Spleen (tissue), 11 donors: ENCODE measurements around the gene LPGAT1. TPM values are rescaled to one million over a fixed set of nuclear protein-coding genes. Genes with fewer than 3 reads are reported as not detected.
"Not testable (repeated sequence)": the region's sequence is repeated elsewhere in the genome, so short reads cannot be mapped to it uniquely, and the experiment has no call there.

ENCODE experiments used
- DNase-seq: peaks from one replicate; pipeline ENCODE4 v3.0.0-alpha.2; 2020
- H3K27ac ChIP-seq, 8 donors: fragments of 200-600 bp; sonication (generic) in 7 of 8; 1 replicate in 4 of 8; 2 replicates in 4 of 8; pipeline versions ENCODE4 v1.5.0 to v1.8.0; 2016 to 2021; ENCODE audit warnings: inconsistent platforms in 4 of 8, mild to moderate bottlenecking in 4 of 8, moderate library complexity in 1 of 8
- H3K27me3 ChIP-seq, 7 donors: fragments of 200-600 bp; sonication (generic) in 6 of 7; replicated peaks in 1 of 7; 1 replicate in 4 of 7; 2 replicates in 3 of 7; pipeline versions ENCODE4 v1.5.0 to v1.8.0; 2016 to 2021; ENCODE audit warnings: inconsistent platforms in 3 of 7, mild to moderate bottlenecking in 1 of 7
- H3K36me3 ChIP-seq, 6 donors: fragments of 200-600 bp; sonication (generic) in 5 of 6; 1 replicate in 4 of 6; 2 replicates in 2 of 6; pipeline versions ENCODE4 v1.5.0 to v1.8.0; 2016 to 2021; ENCODE audit warnings: inconsistent platforms in 2 of 6
- H3K4me1 ChIP-seq, 6 donors: fragments of 200-600 bp; sonication (generic) in 5 of 6; 1 replicate in 3 of 6; 2 replicates in 3 of 6; pipeline versions ENCODE4 v1.5.0 to v1.8.0; 2016 to 2021; ENCODE audit warnings: inconsistent platforms in 3 of 6
- H3K4me3 ChIP-seq, 8 donors: fragments of 200-600 bp; sonication (generic) in 7 of 8; 1 replicate in 4 of 8; 2 replicates in 4 of 8; pipeline versions ENCODE4 v1.5.0 to v1.8.0; 2016 to 2021; ENCODE audit warnings: inconsistent platforms in 4 of 8, mild to moderate bottlenecking in 4 of 8, moderate library complexity in 2 of 8
- H3K9me3 ChIP-seq, 8 donors: fragments of 200-600 bp; sonication (generic) in 7 of 8; 1 replicate in 4 of 8; 2 replicates in 4 of 8; pipeline versions ENCODE4 v1.5.0 to v1.8.0; 2016 to 2021; ENCODE audit warnings: inconsistent platforms in 4 of 8
- POLR2A ChIP-seq, 3 donors: fragments of 450-650 bp; IDR thresholded peaks; one replicate each; pipeline ENCODE4 v1.5.1; 2017; ENCODE audit warnings: antibody characterized with exemption in 3 of 3, mild to moderate bottlenecking in 1 of 3
- POLR2AphosphoS5 ChIP-seq, 3 donors: sonication (generic); formaldehyde crosslinking; IDR thresholded peaks; one replicate each; pipeline ENCODE4 v1.5.1; 2017; ENCODE audit warnings: antibody characterized with exemption in 3 of 3
- WGBS, 5 donors: extraction: QIAGEN DNeasy Blood & Tissue Kit in 3 of 5; methylation state at CpG; one replicate each; pipeline versions ENCODE4 v1.1.5 to v1.1.7; 2013 to 2018; 5-methylcytosine and 5-hydroxymethylcytosine counted together
- intact Hi-C: fragments of 100-400 bp; cut with DNase I; formaldehyde crosslinking; loops from one replicate; pipeline ENCODE4 v1.15.0; 2023; ENCODE audit warnings: low total_unique reads
- polyA plus RNA-seq, 3 donors: library from polyadenylated mRNA; stranded (reverse); fragments of 200-250 nt; gene quantifications; one replicate each; pipeline ENCODE4 v1.2.1, GENCODE V29; 2013
- total RNA-seq, 7 donors: library from RNA; depleted of rRNA in 3 of 7; stranded (reverse); fragments of >200 nt in 3 of 7; fragmentation: NEBNext Ultra II Directional in 4 of 7; extraction: Animal tissue kit (Norgen Biotek cat#: 25700) in 4 of 7; gene quantifications; one replicate each; pipeline versions ENCODE4 v1.1.0 to v1.2.1, GENCODE V29; 2016 to 2021
- TF ChIP-seq, protein P1 (sequence below), 11 experiments: fragments of 200-600 bp in 7 of 11; fragments of 450-650 bp in 4 of 11; sonication (generic) in 4 of 11; IDR thresholded peaks in 8 of 11; conservative IDR thresholded peaks in 3 of 11; 1 replicate in 7 of 11; 2 replicates in 4 of 11; pipeline versions ENCODE4 v1.4.0 to v1.8.0; 2016 to 2021; ENCODE audit warnings: antibody characterized with exemption in 11 of 11, inconsistent platforms in 4 of 11, mild to moderate bottlenecking in 1 of 11
- donor health status: healthy with polysubstance abuse.
- donor health status: DM: no; HTN: no; CAD: no; lungs with moderate emphysema.
- donor health status: DM: no; HTN: no; CAD: no.
- donor health status: Bipolar disorder and iron deficiency.
- donor health status: healthy.
- donor health status: DM: no; HTN: no; CAD: no.
- donor health status: DM: yes; HTN: yes; CAD: no.

The LPGAT1 gene
- total and polyA plus RNA-seq, 10 donors, result 8.8 to 80.6 (median 60.7) TPM

GRCh38 chr1:211875541-211875940, 45.0 kb upstream of the LPGAT1 start:
- TF ChIP-seq POLR2A (IDR thresholded peaks at IDR 0.05), result no peak
- no peak overlapping the region for H3K27ac ChIP-seq
- no peaks in the 10 kb centered on the region for H3K9me3 ChIP-seq
- intact Hi-C loops, result no loop called here
- no peak overlapping the region for H3K4me3 ChIP-seq
- no peak for DNase-seq
- no peaks in the 10 kb centered on the region for H3K27me3 ChIP-seq
- no peaks in the 10 kb centered on the region for H3K36me3 ChIP-seq
- no peaks in the 10 kb centered on the region for H3K4me1 ChIP-seq

DNA sequence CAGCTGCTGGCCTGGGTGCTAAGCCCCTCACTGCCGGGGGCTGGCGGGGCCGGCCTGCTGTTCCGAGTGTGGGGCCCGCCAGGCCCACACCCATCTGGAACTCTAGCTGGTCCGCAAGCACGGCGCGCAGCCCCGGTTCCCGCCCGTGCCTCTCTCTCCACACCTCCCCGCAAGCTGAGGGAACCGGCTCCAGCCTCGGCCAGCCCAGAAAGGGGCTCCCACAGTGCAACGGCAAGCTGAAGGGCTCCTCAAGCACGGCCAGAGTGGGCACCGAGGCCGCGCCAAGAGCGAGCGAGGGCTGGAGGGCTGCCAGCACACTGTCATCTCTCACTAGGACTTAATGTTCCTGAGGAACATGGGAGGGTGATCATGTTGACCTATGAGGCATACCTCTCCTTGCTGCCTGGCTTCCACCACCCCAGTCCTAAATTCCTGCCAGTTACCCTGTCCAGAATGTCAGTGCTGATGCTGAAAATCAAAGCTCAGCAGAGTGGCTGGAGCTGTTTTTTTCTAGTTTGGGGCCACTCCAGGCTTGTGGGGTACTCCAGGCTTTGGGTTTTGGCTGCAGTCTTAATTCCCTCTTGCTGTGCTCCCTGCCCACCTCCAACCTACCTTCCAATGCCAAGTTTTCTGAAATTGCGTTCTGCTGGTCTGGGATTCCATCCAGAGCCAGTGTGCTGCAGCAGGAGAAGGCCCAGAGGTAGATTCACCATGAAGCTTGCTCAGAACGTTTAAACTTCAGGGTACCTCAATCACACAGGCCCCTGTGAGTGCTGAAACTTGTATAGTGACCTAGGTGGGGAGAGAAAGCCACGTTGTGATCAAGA, 44.2 kb upstream of the LPGAT1 start:
- DNase-seq, result no peak
- intact Hi-C loops, result no loop called here
- 80 to 96% (median 89%) methylated on average over 8 to 25 of the region's 25 CpGs for WGBS, 5 donors
- Histone ChIP-seq H3K4me3 (no peak overlapping the region), H3K27ac (no peak overlapping the region), H3K4me1 (no peaks in the 10 kb centered on the region), H3K27me3 (no peaks in the 10 kb centered on the region), H3K9me3 (no peaks in the 10 kb centered on the region), H3K36me3 (no peaks in the 10 kb centered on the region)
- TF ChIP-seq, protein P1, sequence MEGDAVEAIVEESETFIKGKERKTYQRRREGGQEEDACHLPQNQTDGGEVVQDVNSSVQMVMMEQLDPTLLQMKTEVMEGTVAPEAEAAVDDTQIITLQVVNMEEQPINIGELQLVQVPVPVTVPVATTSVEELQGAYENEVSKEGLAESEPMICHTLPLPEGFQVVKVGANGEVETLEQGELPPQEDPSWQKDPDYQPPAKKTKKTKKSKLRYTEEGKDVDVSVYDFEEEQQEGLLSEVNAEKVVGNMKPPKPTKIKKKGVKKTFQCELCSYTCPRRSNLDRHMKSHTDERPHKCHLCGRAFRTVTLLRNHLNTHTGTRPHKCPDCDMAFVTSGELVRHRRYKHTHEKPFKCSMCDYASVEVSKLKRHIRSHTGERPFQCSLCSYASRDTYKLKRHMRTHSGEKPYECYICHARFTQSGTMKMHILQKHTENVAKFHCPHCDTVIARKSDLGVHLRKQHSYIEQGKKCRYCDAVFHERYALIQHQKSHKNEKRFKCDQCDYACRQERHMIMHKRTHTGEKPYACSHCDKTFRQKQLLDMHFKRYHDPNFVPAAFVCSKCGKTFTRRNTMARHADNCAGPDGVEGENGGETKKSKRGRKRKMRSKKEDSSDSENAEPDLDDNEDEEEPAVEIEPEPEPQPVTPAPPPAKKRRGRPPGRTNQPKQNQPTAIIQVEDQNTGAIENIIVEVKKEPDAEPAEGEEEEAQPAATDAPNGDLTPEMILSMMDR (IDR thresholded peaks at IDR 0.05 in 8 of 11, conservative IDR thresholded peaks at IDR 0.05 in 3 of 11), result no peak
- TF ChIP-seq POLR2AphosphoS5 (IDR thresholded peaks at IDR 0.05) (no peak), POLR2A (IDR thresholded peaks at IDR 0.05) (no peak)

- WGBS, 5 donors, result 89 to 92% (median 91%) methylated on average over 3 of the region's 3 CpGs
- H3K27me3 ChIP-seq, H3K36me3 ChIP-seq, H3K9me3 ChIP-seq, H3K4me1 ChIP-seq, intact Hi-C loops, H3K4me3 ChIP-seq, H3K27ac ChIP-seq, DNase-seq: not testable (repeated sequence)
These were observed 43.2 kb upstream of the LPGAT1 start for GRCh38 chr1:211873731-211874130.

GRCh38 chr1:211870156-211870555, 39.6 kb upstream of the LPGAT1 start:
- H3K36me3 ChIP-seq, result no peaks in the 10 kb centered on the region
- intact Hi-C loops, result no loop called here
- H3K4me3 ChIP-seq, result no peak overlapping the region
- WGBS, 5 donors, result 69 to 94% (median 86%) methylated on average over 1 of the region's 1 CpG
- H3K27ac ChIP-seq, result no peak overlapping the region
- no peak for DNase-seq
- no peaks in the 10 kb centered on the region for H3K4me1 ChIP-seq
- peaks cover 0 to 22% (median 15%) of the 10 kb centered on the region in 8 donors for H3K9me3 ChIP-seq
- no peaks in the 10 kb centered on the region for H3K27me3 ChIP-seq
- no peak for TF ChIP-seq POLR2A (IDR thresholded peaks at IDR 0.05)
- TF ChIP-seq, protein P1 (IDR thresholded peaks at IDR 0.05 in 8 of 11, conservative IDR thresholded peaks at IDR 0.05 in 3 of 11), result no peak
- no peak for TF ChIP-seq POLR2AphosphoS5 (IDR thresholded peaks at IDR 0.05)

DNA sequence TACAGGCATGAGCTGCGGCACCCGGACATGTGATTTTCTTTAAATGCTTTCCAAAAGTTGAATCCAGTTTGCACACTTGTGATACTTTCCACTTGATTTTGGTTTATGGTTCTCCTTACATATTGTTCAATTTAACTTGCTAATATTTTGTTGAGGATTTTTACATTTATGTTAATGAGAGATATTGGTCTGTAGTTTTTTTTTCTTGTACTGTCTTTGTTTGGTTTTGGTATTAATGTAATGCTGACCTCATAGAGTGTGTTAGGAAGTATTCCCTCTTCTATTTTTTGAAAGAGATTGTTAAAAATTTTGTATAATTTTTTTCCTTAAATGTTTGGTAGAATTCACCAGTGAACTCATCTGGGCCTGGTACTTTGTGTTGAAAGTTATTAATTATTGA, 34.6 kb upstream of the LPGAT1 start:
- TF ChIP-seq POLR2A (IDR thresholded peaks at IDR 0.05) (no peak), POLR2AphosphoS5 (IDR thresholded peaks at IDR 0.05) (no peak)
- TF ChIP-seq, protein P1 (IDR thresholded peaks at IDR 0.05 in 8 of 11, conservative IDR thresholded peaks at IDR 0.05 in 3 of 11), result no peak
- intact Hi-C loops, result no loop called here
- Histone ChIP-seq H3K36me3 (no peaks in the 10 kb centered on the region), H3K9me3 (peaks cover 0 to 22% (median 16%) of the 10 kb centered on the region in 8 donors), H3K4me1 (no peaks in the 10 kb centered on the region), H3K4me3 (no peak overlapping the region), H3K27ac (no peak overlapping the region), H3K27me3 (no peaks in the 10 kb centered on the region)
- no peak for DNase-seq
- WGBS, 5 donors, result 95 to 99% (median 96%) methylated on average over 2 of the region's 2 CpGs
